Subcutaneous adipose tissue (tissue), 4 donors: ENCODE results near the gene NRDE2. TPM values are rescaled to one million over a fixed set of nuclear protein-coding genes. Genes with fewer than 3 reads are reported as not detected.

Experiments
- CTCF ChIP-seq: fragments of 450-650 bp; IDR thresholded peaks from one replicate; pipeline ENCODE4 v1.5.1; 2016; ENCODE audit warnings: low read depth, mild to moderate bottlenecking, control low read depth, antibody characterized with exemption, moderate library complexity
- total RNA-seq, 4 donors: library from RNA; depleted of rRNA; stranded (reverse); fragments of >200 nt; gene quantifications; one replicate each; pipeline ENCODE4 v1.1.0, GENCODE V29; 2016

Gene NRDE2
- total RNA-seq, 4 donors from 2014 or later = 4.7 to 23.7 (median 12.4) TPM

- TF ChIP-seq CTCF = no peak
Measured at GRCh38 chr14:90281261-90281660, 50.5 kb downstream of the NRDE2 start.

- no peak for TF ChIP-seq CTCF
Measured at GRCh38 chr14:90280096-90280495, 51.6 kb downstream of the NRDE2 start.

GRCh38 chr14:90278199-90279175, 53.3 kb downstream of the NRDE2 start:
- no peak for TF ChIP-seq CTCF

- TF ChIP-seq CTCF = no peak
Measured at GRCh38 chr14:90277581-90278198, 54.1 kb downstream of the NRDE2 start.

GRCh38 chr14:90276646-90277367, 54.9 kb downstream of the NRDE2 start:
- no peak for TF ChIP-seq CTCF

GRCh38 chr14:90275820-90276219, 55.9 kb downstream of the NRDE2 start:
- TF ChIP-seq CTCF = no peak

- no peak for TF ChIP-seq CTCF
Measured at GRCh38 chr14:90275458-90275814, 56.3 kb downstream of the NRDE2 start.
